ENCODE results near the gene ZNF317.

The ZNF317 gene

GRCh38 chr19:9140159-9140874 is at the start of gene ZNF317:
Gene ZNF317, plus strand, starts transcription at chr19:9140397. Its CDS starts 15,620 bp downstream, at chr19:9156017.
- in situ Hi-C loops (cut with HindIII; ENCODE audit: low sequenced_read_pairs), result no loop called here

DNA sequence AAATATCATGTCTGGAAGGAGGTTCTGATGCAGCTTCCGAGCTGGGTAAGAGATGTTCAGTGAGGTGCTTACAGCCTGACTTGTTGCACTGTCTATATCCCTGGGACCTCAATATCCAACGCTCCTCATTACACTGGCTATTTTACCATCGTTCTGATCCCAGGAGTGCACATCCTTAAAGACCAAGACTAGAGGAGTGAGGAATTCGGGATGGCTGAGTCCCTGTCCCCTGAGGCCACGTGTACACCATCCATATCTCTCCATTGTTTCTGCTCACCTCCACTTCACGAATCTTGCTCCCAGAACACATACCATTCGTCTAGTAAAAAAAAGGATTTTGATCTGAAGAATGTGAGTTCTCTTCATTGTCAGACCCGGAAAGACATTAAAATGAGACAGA is 32.8 kb upstream of the ZNF317 start, which contains the start of gene OR7G2:
OR7G2 (minus strand) TSS at position 101 of the 400 bp plus-strand sequence. CDS start 4,232 bp downstream, outside the sequence.
- in situ Hi-C loops (cut with HindIII; ENCODE audit: low sequenced_read_pairs), result no loop called here

DNA sequence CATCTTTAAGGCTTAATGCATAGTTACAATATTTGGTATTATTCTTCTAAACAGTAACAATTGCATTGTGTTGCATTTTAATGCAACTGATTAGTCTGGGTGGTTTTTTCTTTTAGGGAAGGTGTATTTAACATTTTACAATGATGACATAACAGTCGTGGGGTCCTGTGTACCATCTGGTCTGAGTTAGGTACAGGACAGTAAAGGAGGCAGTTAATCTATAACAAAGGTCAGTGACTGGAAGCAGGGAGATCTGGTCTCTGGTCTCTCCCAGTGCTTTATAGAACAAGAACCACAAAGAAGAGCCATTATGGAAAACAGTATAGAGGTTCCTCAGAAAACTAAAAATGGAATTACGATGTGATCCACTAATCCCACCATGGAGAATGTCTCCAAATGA is 30.2 kb upstream of the ZNF317 start:
- in situ Hi-C loops (cut with HindIII; ENCODE audit: low sequenced_read_pairs), result no loop called here

DNA sequence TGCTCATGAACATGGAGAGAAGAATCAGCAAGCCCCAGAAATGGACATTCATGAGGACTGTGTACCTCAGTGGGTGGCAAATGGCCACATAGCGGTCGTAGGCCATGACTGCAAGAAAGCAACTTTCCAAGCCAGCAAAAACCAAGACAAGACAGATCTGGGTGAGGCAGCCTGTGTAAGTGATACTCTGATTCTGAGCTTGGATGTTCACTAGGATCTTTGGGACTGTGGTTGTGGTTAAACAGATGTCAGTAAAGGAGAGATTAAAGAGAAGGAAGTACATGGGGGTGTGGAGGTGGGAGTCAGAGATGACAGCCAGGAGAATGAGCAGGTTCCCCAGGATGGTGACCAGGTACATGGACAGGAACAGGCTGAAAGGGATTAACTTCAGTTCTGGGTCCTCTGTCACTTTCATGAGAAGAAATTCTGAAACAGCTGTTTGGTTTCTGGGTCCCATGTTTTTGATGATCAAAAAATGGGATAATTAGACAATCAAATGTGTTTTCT is 24.8 kb upstream of the ZNF317 start, which contains the start of gene OR7G1:
OR7G1 (minus strand) TSS at position 457 of the 507 bp plus-strand sequence; CDS start at position 457, 0 bp downstream.
- in situ Hi-C loops (cut with HindIII; ENCODE audit: low sequenced_read_pairs), result no loop called here

DNA sequence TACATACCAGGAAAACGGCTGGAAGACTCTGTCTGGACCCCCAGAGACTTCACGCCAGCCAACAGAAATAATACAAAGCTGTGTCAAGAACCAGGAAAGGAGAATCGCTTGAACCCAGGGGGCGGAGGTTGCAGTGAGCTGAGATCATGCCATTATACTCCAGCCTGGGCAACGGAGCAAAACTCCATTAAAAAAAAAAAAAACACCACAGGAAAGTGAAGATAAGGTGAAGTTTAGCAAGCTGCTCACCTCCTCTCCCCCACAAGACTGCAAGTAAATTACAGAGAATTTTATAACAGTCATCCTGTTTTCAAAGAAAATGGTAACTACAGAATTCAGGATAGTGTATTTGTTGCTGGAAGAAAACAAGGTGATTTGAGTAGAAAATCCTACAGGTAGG is 23.6 kb upstream of the ZNF317 start:
- in situ Hi-C loops (cut with HindIII; ENCODE audit: low sequenced_read_pairs), result no loop called here

- in situ Hi-C loops (cut with HindIII; ENCODE audit: low sequenced_read_pairs), result no loop called here
Observed at GRCh38 chr19:9126900-9127405, 13.2 kb upstream of the ZNF317 start, which contains the start of gene OR7G3. Gene OR7G3, minus strand, starts transcription at chr19:9126950. Its CDS starts 0 bp downstream, at chr19:9126950.

DNA sequence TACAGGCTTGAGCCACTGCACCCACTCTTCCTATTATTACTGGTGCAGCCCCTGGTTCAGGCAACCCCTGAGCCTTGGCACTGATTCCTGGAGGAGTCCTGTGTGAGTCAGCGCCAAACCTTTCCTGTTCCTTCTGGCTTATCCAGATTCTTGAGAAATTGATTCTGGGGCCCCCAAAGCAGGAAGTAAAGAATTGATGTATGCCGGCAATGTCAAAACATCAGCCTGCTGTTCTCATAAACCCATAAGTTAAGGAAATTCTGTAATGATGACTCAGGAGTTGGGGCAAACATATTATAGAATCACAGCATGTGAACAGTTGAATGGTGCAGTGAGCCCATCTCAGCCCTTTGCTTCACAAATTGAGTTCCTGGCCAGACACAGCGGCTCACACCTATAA is 12.0 kb upstream of the ZNF317 start:
- in situ Hi-C loops (cut with HindIII; ENCODE audit: low sequenced_read_pairs), result no loop called here

DNA sequence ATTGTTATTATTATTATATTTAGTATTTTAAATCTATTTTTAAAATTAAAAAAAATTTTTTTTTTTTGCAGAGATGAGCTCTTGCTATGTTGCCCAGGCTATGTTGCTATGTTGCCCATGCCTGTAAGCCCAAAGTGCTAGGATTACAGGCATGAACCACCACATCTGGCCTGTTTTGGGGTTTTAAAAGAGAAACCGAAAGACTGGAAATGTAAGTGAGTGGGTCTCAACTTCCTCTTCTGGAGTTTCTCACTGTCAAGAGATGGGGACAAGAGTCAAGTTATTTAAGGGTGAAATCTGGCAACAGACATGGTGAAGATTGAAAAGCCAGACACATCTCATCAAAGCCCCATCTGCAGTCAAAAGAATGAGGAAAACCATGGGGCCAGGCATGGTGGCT is 9.2 kb upstream of the ZNF317 start:
- in situ Hi-C loops (cut with HindIII; ENCODE audit: low sequenced_read_pairs), result no loop called here

- in situ Hi-C loops (cut with HindIII; ENCODE audit: low sequenced_read_pairs), result no loop called here
Observed at GRCh38 chr19:9132422-9132821, 7.8 kb upstream of the ZNF317 start.

GRCh38 chr19:9139609-9140158 is 513 bp upstream of the ZNF317 start:
- in situ Hi-C loops (cut with HindIII; ENCODE audit: low sequenced_read_pairs), result no loop called here

- in situ Hi-C loops (cut with HindIII; ENCODE audit: low sequenced_read_pairs), result no loop called here
Observed at GRCh38 chr19:9144920-9145319, 4.7 kb downstream of the ZNF317 start.

DNA sequence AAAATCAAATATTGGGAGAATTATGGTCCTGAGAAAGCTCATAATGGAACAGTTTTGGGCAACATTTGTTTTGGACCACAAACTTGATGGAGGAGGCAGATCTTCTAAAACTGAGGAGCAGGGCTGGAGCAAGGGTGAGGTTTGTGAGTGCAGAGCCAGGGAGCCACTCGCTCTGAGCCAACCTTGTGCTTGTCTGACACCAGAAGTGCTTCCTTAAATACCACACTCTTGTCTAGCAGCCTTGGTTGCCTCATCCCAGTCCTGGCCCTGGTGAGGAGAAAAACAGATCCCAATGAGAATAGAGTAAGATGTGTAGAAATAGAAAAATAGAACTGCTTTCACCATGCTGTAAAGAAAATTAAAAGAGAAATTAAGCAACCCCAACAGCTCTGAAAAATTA is 6.7 kb downstream of the ZNF317 start:
- in situ Hi-C loops (cut with HindIII; ENCODE audit: low sequenced_read_pairs), result no loop called here

GRCh38 chr19:9148697-9149096 is 8.5 kb downstream of the ZNF317 start:
- in situ Hi-C loops (cut with HindIII; ENCODE audit: low sequenced_read_pairs), result no loop called here

GRCh38 chr19:9149997-9150396 is 9.8 kb downstream of the ZNF317 start:
- in situ Hi-C loops (cut with HindIII; ENCODE audit: low sequenced_read_pairs), result no loop called here

- in situ Hi-C loops (cut with HindIII; ENCODE audit: low sequenced_read_pairs), result no loop called here
Observed at GRCh38 chr19:9150650-9151049, 10.5 kb downstream of the ZNF317 start.

GRCh38 chr19:9151367-9151766 is 11.2 kb downstream of the ZNF317 start:
- in situ Hi-C loops (cut with HindIII; ENCODE audit: low sequenced_read_pairs), result no loop called here

DNA sequence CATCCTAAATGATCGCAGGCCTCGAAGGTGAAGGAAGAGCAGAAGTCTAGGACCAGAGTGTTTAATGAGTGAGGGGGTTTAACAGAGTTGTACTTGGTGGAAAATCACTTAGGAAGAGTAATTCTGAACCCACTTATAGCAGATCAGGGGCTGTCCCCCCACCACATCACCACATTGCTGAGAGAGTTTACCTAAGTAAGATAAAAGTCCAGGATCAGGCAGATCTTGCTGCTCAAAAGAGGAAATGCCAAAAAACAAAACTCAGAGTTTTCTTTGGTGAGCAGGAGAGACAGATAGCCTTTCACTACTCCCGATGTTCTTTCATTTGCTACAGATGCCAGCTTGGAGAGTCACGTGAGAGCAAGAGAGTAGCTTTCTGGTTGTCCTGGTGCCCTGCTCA is 15.4 kb downstream of the ZNF317 start:
- in situ Hi-C loops (cut with HindIII; ENCODE audit: low sequenced_read_pairs), result no loop called here

DNA sequence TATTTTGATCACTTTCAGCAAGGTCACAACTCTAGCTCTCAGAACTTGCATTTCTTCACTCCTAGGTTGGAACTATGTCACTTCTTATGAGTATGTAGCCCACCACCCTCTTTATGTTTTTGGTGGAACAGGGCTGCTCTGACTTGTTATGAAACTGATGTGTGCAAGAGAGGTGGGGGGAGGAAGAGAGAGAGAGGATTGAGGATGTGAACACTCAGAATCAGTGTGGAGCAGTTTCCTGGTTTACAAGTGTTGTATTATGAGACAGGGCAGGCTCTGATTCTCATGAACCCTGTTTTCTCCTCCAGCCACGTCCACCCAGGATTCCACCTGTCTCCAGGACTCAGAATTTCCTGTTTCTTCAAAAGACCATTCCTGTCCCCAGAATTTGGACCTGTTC is 16.1 kb downstream of the ZNF317 start:
- in situ Hi-C loops (cut with HindIII; ENCODE audit: low sequenced_read_pairs), result no loop called here

DNA sequence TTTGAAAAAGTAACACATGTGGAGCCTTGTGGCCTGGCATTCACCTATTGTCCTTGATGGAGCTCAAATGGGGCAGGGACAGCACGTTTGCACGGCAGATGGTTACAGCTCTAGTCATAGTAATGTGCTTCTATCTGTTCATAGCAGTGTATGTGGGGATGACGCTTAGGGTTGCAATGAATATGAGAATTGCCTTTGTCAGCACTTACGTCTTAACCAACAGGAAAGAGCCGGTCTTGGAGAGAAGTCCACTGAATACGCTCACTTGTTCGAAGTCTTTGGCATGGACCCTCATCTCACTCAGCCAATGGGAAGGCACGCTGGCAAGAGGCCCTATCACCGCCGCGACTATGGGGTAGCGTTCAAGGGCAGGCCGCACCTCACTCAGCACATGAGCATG is 19.7 kb downstream of the ZNF317 start:
- in situ Hi-C loops (cut with HindIII; ENCODE audit: low sequenced_read_pairs), result no loop called here

DNA sequence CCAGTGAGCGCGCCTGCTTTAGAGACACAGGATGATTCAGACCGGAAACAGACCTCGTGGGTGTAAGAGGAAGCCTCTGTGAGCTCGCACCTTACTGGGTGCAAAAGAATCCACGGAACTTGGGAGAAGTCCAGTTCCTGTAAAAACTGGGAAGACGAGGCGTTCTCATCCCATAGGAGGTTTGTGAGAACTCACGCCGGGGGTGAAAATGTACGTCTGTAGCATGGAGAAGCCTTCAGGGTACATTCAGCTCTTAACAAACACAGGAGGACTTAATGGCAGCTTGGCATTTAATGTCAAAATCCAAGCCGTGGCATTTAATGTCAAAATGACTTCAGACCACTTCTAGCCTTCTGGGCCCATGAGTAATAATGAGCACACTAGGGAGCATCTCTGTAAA is 21.2 kb downstream of the ZNF317 start:
- in situ Hi-C loops (cut with HindIII; ENCODE audit: low sequenced_read_pairs), result no loop called here

- in situ Hi-C loops (cut with HindIII; ENCODE audit: low sequenced_read_pairs), result no loop called here
Observed at GRCh38 chr19:9165261-9165660, 25.1 kb downstream of the ZNF317 start.

DNA sequence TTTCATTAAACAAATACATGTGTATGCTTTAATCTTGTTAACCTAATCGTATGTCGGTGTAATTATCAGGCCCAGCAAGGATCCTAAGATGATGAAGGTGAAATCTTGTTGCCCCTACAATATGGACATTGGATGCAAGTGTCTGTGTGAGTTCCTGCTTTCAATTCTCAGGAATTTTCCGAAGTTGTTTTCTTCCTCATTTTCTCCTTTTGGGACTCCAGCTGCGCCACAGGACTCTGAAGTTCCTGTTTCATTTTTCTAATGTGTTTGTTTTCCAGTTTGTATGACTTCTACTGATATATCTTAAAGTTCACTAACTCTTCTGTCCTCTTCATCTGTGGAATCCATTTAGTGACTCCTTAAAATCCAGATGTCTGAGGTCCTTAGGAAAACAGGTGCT is 26.6 kb downstream of the ZNF317 start:
- in situ Hi-C loops (cut with HindIII; ENCODE audit: low sequenced_read_pairs), result no loop called here

Measured in DLD1 (cell line).